WERI-Rb-1 (cell line): ENCODE results near the gene CBY1.

Source experiments
- DNase-seq: peaks from one replicate; pipeline ENCODE4 v3.0.0-alpha.2; 2020
- H3K27ac ChIP-seq: fragments of 250-450 bp; sonication (Bioruptor Pico); 2 replicates; pipeline ENCODE4 v1.5.1; 2020; ENCODE audit warnings: mild to moderate bottlenecking, moderate library complexity
- H3K27me3 ChIP-seq: fragments of 250-450 bp; sonication (Bioruptor Pico); 2 replicates; pipeline ENCODE4 v1.5.1; 2021; ENCODE audit warnings: mild to moderate bottlenecking, low read depth, moderate library complexity; ENCODE audit not compliant: insufficient read depth, severe bottlenecking
- H3K36me3 ChIP-seq: fragments of 250-450 bp; sonication (Bioruptor Pico); 2 replicates; pipeline ENCODE4 v1.5.1; 2020; ENCODE audit warnings: mild to moderate bottlenecking, moderate library complexity
- H3K4me3 ChIP-seq: 2 replicates; pipeline ENCODE4 v1.5.1; 2011; ENCODE audit warnings: low read depth, mild to moderate bottlenecking, control low read depth, low read length
- H3K9me3 ChIP-seq: fragments of 250-450 bp; sonication (Bioruptor Pico); 2 replicates; pipeline ENCODE4 v1.5.1; 2021; ENCODE audit warnings: mild to moderate bottlenecking, moderate library complexity; ENCODE audit not compliant: severe bottlenecking
- CTCF ChIP-seq: IDR thresholded peaks from 2 replicates; pipeline ENCODE4 v1.5.1; 2011; ENCODE audit warnings: low read depth, mild to moderate bottlenecking, control low read depth, inconsistent platforms, low read length

CBY1 gene

GRCh38 chr22:38696606-38697424, 40.4 kb downstream of the CBY1 start:
- TF ChIP-seq CTCF = no peak
- H3K27ac ChIP-seq = no peak overlapping the region
- no peaks in the 10 kb centered on the region for H3K9me3 ChIP-seq
- no peak for DNase-seq
- peaks cover 48% of the 10 kb centered on the region for H3K36me3 ChIP-seq
- no peaks in the 10 kb centered on the region for H3K27me3 ChIP-seq
- no peak overlapping the region for H3K4me3 ChIP-seq

GRCh38 chr22:38697425-38698089, 41.1 kb downstream of the CBY1 start:
- H3K9me3 ChIP-seq = no peaks in the 10 kb centered on the region
- no peak for DNase-seq
- no peak overlapping the region for H3K4me3 ChIP-seq

GRCh38 chr22:38698407-38699094, 42.1 kb downstream of the CBY1 start:
- Histone ChIP-seq H3K27ac (no peak overlapping the region), H3K27me3 (no peaks in the 10 kb centered on the region), H3K4me3 (no peak overlapping the region), H3K9me3 (no peaks in the 10 kb centered on the region), H3K36me3 (peaks cover 40% of the 10 kb centered on the region)
- DNase-seq = no peak
- TF ChIP-seq CTCF = no peak

More at GRCh38 chr22:38697425-38698089, 41.1 kb downstream of the CBY1 start:
- no peak for TF ChIP-seq CTCF
- Histone ChIP-seq H3K27me3 (no peaks in the 10 kb centered on the region), H3K36me3 (peaks cover 48% of the 10 kb centered on the region), H3K27ac (no peak overlapping the region)

GRCh38 chr22:38699143-38699542, 42.7 kb downstream of the CBY1 start:
- H3K27me3 ChIP-seq = no peaks in the 10 kb centered on the region
- no peak overlapping the region for H3K27ac ChIP-seq
- TF ChIP-seq CTCF = no peak

GRCh38 chr22:38699784-38700183, 43.3 kb downstream of the CBY1 start:
- no peaks in the 10 kb centered on the region for H3K9me3 ChIP-seq
- TF ChIP-seq CTCF = no peak
- H3K27ac ChIP-seq = peak overlapping the region; percentile 90
- H3K27me3 ChIP-seq = no peaks in the 10 kb centered on the region
- no peak for DNase-seq
- peaks cover 33% of the 10 kb centered on the region for H3K36me3 ChIP-seq
- peak overlapping the region; percentile 73 for H3K4me3 ChIP-seq

More at GRCh38 chr22:38699143-38699542, 42.7 kb downstream of the CBY1 start:
- Histone ChIP-seq H3K9me3 (no peaks in the 10 kb centered on the region), H3K4me3 (peak overlapping the region; percentile 73), H3K36me3 (peaks cover 36% of the 10 kb centered on the region)
- no peak for DNase-seq
